Small intestine (tissue), 7 donors: ENCODE results near the gene FNIP2. TPM values are rescaled to one million over a fixed set of nuclear protein-coding genes. Genes with fewer than 3 reads are reported as not detected.
A peak's percentile ranks its signal among the peaks of the same experiment; 100 is the strongest.

Experiments
- DNase-seq, 2 donors: peaks; one replicate each; pipeline versions ENCODE4 v3.0.0 to v3.0.0-alpha.2; 2013
- FAIRE-seq: peaks from 2 replicates; lab custom pipeline; 2012; peaks lifted over from hg19 to GRCh38; lab: Jason Lieb, UNC
- H3K27ac ChIP-seq, 3 donors: one replicate each; pipeline ENCODE4 v1.5.1; 2013; ENCODE audit warnings: low read length in 2 of 3, mild to moderate bottlenecking in 2 of 3, control low read depth in 1 of 3, inconsistent platforms in 1 of 3, low read depth in 1 of 3, moderate library complexity in 1 of 3
- H3K27me3 ChIP-seq, 3 donors: one replicate each; pipeline ENCODE4 v1.6.1; 2013; ENCODE audit warnings: low read length in 3 of 3, inconsistent platforms in 1 of 3; ENCODE audit not compliant: control insufficient read depth in 3 of 3, insufficient read depth in 3 of 3
- H3K36me3 ChIP-seq, 3 donors: one replicate each; pipeline ENCODE4 v1.6.1; 2013; ENCODE audit warnings: low read length in 3 of 3, inconsistent platforms in 1 of 3, low read depth in 1 of 3, mild to moderate bottlenecking in 1 of 3, moderate library complexity in 1 of 3; ENCODE audit not compliant: control insufficient read depth in 3 of 3, insufficient read depth in 2 of 3
- H3K4me1 ChIP-seq, 3 donors: one replicate each; pipeline ENCODE4 v1.6.1; 2013; ENCODE audit warnings: low read length in 2 of 3, inconsistent platforms in 1 of 3, low read depth in 1 of 3, mild to moderate bottlenecking in 1 of 3, moderate library complexity in 1 of 3; ENCODE audit not compliant: control insufficient read depth in 3 of 3, insufficient read depth in 2 of 3
- H3K4me3 ChIP-seq, 3 donors: one replicate each; pipeline ENCODE4 v1.5.1; 2013; ENCODE audit warnings: low read length in 3 of 3, control low read depth in 1 of 3, inconsistent platforms in 1 of 3, low read depth in 1 of 3, mild to moderate bottlenecking in 1 of 3, moderate library complexity in 1 of 3
- H3K9me3 ChIP-seq, 2 donors: one replicate each; pipeline ENCODE4 v1.6.1; 2013; ENCODE audit warnings: low read depth in 1 of 2, low read length in 1 of 2; ENCODE audit not compliant: control insufficient read depth in 2 of 2, insufficient read depth in 1 of 2
- WGBS, 3 donors: extraction: QIAGEN DNeasy Blood & Tissue Kit; methylation state at CpG; one replicate each; pipeline ENCODE4 v1.1.7; 2013; 5-methylcytosine and 5-hydroxymethylcytosine counted together
- polyA plus RNA-seq, 4 donors: library from polyadenylated mRNA; stranded (reverse) in 3 of 4; unstranded in 1 of 4; fragments of 200-250 nt in 3 of 4; fragments of 120-200 nt in 1 of 4; gene quantifications; one replicate each; pipeline versions ENCODE4 v1.2.1 to v1.2.3, GENCODE V29; 2013
- donor health status: healthy with polysubstance abuse.
- donor health status: control.
- donor health status: control.
- donor health status: Bipolar disorder and iron deficiency.
- donor health status: healthy.

FNIP2 gene
- polyA plus RNA-seq, 4 donors, result 3.5 to 25.2 (median 6.7) TPM

GRCh38 chr4:158903079-158903456 lies 134.2 kb downstream of the FNIP2 start:
- 95 to 98% (median 95%) methylated on average over 7 of the region's 7 CpGs for WGBS, 3 donors
- Histone ChIP-seq H3K27me3 (no peaks in the 10 kb centered on the region), H3K9me3 (peaks cover 2 to 6% of the 10 kb centered on the region in 2 donors), H3K27ac (no peak overlapping the region), H3K4me1 (no peaks in the 10 kb centered on the region), H3K36me3 (peaks cover 0 to 16% (median 0%) of the 10 kb centered on the region in 3 donors), H3K4me3 (no peak overlapping the region)
- DNase-seq (no peak), FAIRE-seq (no peak)

GRCh38 chr4:158903472-158904043 lies 134.7 kb downstream of the FNIP2 start:
- WGBS, 3 donors, result 82 to 90% (median 88%) methylated on average over 3 of the region's 3 CpGs
- H3K4me1 ChIP-seq, result no peaks in the 10 kb centered on the region
- H3K36me3 ChIP-seq, result peaks cover 0 to 16% (median 0%) of the 10 kb centered on the region in 3 donors
- no peak overlapping the region for H3K27ac ChIP-seq
- peaks cover 2 to 6% of the 10 kb centered on the region in 2 donors for H3K9me3 ChIP-seq
- no peak overlapping the region for H3K4me3 ChIP-seq
- FAIRE-seq (no peak), DNase-seq (no peak)
- no peaks in the 10 kb centered on the region for H3K27me3 ChIP-seq

GRCh38 chr4:158904815-158905214 lies 136.0 kb downstream of the FNIP2 start:
- 96 to 100% (median 97%) methylated on average over 1 of the region's 1 CpG for WGBS, 3 donors
- H3K36me3 ChIP-seq, result peaks cover 0 to 16% (median 0%) of the 10 kb centered on the region in 3 donors

GRCh38 chr4:158906073-158906472 lies 137.2 kb downstream of the FNIP2 start:
- Histone ChIP-seq H3K4me3 (no peak overlapping the region), H3K36me3 (peaks cover 0 to 16% (median 0%) of the 10 kb centered on the region in 3 donors), H3K9me3 (peaks cover 2 to 6% of the 10 kb centered on the region in 2 donors), H3K27me3 (no peaks in the 10 kb centered on the region), H3K27ac (no peak overlapping the region), H3K4me1 (no peaks in the 10 kb centered on the region)
- WGBS, 3 donors, result 72 to 79% (median 75%) methylated on average over 3 of the region's 3 CpGs
- FAIRE-seq (no peak), DNase-seq (peak in 1 of 2 donors; percentile 19)

More at GRCh38 chr4:158904815-158905214, 136.0 kb downstream of the FNIP2 start:
- H3K27ac ChIP-seq, result no peak overlapping the region
- H3K4me3 ChIP-seq, result no peak overlapping the region
- DNase-seq (no peak), FAIRE-seq (no peak)
- peaks cover 2 to 6% of the 10 kb centered on the region in 2 donors for H3K9me3 ChIP-seq
- H3K27me3 ChIP-seq, result no peaks in the 10 kb centered on the region
- H3K4me1 ChIP-seq, result no peaks in the 10 kb centered on the region

- H3K4me3 ChIP-seq, result no peak overlapping the region
- no peak overlapping the region for H3K27ac ChIP-seq
- FAIRE-seq (no peak), DNase-seq (no peak)
- WGBS, 3 donors, result 84 to 95% (median 91%) methylated on average over 2 of the region's 2 CpGs
- no peaks in the 10 kb centered on the region for H3K36me3 ChIP-seq
- no peaks in the 10 kb centered on the region for H3K4me1 ChIP-seq
- no peaks in the 10 kb centered on the region for H3K27me3 ChIP-seq
- H3K9me3 ChIP-seq, result no peaks in the 10 kb centered on the region
These were observed 143.6 kb downstream of the FNIP2 start for GRCh38 chr4:158912390-158912789.

GRCh38 chr4:158912806-158913205 lies 144.0 kb downstream of the FNIP2 start:
- H3K27ac ChIP-seq, result no peak overlapping the region
- no peak overlapping the region for H3K4me3 ChIP-seq
- no peaks in the 10 kb centered on the region for H3K27me3 ChIP-seq
- H3K9me3 ChIP-seq, result no peaks in the 10 kb centered on the region
- H3K4me1 ChIP-seq, result no peaks in the 10 kb centered on the region
- DNase-seq, result no peak
- no peak for FAIRE-seq
- WGBS, 3 donors, result 61 to 82% (median 72%) methylated on average over 6 of the region's 6 CpGs
- H3K36me3 ChIP-seq, result no peaks in the 10 kb centered on the region

- Histone ChIP-seq H3K9me3 (no peaks in the 10 kb centered on the region), H3K4me3 (no peak overlapping the region), H3K27ac (no peak overlapping the region), H3K27me3 (no peaks in the 10 kb centered on the region), H3K4me1 (no peaks in the 10 kb centered on the region), H3K36me3 (no peaks in the 10 kb centered on the region)
- FAIRE-seq (no peak), DNase-seq (no peak)
- WGBS, 3 donors, result 81 to 87% (median 82%) methylated on average over 5 of the region's 5 CpGs
These were observed 144.9 kb downstream of the FNIP2 start for GRCh38 chr4:158913766-158914165.

GRCh38 chr4:158914218-158914617 lies 145.4 kb downstream of the FNIP2 start:
- no peaks in the 10 kb centered on the region for H3K9me3 ChIP-seq
- H3K4me1 ChIP-seq, result no peaks in the 10 kb centered on the region
- no peaks in the 10 kb centered on the region for H3K36me3 ChIP-seq
- no peak for DNase-seq
- FAIRE-seq, result no peak
- 71 to 89% (median 77%) methylated on average over 5 of the region's 5 CpGs for WGBS, 3 donors
- H3K27me3 ChIP-seq, result no peaks in the 10 kb centered on the region
- H3K4me3 ChIP-seq, result no peak overlapping the region
- no peak overlapping the region for H3K27ac ChIP-seq
